Bronchial epithelial cell (primary cell): ENCODE data around the gene MYO15A. TPM values are rescaled to one million over a fixed set of nuclear protein-coding genes. Genes with fewer than 3 reads are reported as not detected.

Source experiments
- DNase-seq: peaks from one replicate; pipeline ENCODE4 v3.0.0-alpha.2; 2010; ENCODE audit warnings: low read depth
- FAIRE-seq: peaks from 2 replicates; lab custom pipeline; 2011; peaks lifted over from hg19 to GRCh38; lab: Jason Lieb, UNC
- H3K27me3 ChIP-seq: 2 replicates; pipeline ENCODE4 v1.5.1; 2011; ENCODE audit warnings: low read length; ENCODE audit not compliant: control insufficient read depth, insufficient read depth
- H3K36me3 ChIP-seq: 2 replicates; pipeline ENCODE4 v1.5.1; 2011; ENCODE audit warnings: low read length; ENCODE audit not compliant: control insufficient read depth, insufficient read depth
- H3K4me3 ChIP-seq: 2 replicates; pipeline ENCODE4 v1.5.1; 2011; ENCODE audit warnings: mild to moderate bottlenecking, low read depth, low read length, control low read depth
- total RNA-seq: library from RNA; depleted of rRNA; stranded (reverse); fragments of >200 nt; gene quantifications from 2 replicates; pipeline ENCODE4 v1.2.1, GENCODE V29; 2014
- TF ChIP-seq, protein P1 (sequence below): IDR thresholded peaks from 2 replicates; pipeline ENCODE4 v1.5.1; 2011; ENCODE audit warnings: mild to moderate bottlenecking, moderate library complexity, low read length, control low read depth, inconsistent platforms; ENCODE audit not compliant: insufficient read depth, severe bottlenecking

The MYO15A gene
- total RNA-seq, 1 donor from 2014 or later: 1.6 TPM

- TF ChIP-seq, protein P1, sequence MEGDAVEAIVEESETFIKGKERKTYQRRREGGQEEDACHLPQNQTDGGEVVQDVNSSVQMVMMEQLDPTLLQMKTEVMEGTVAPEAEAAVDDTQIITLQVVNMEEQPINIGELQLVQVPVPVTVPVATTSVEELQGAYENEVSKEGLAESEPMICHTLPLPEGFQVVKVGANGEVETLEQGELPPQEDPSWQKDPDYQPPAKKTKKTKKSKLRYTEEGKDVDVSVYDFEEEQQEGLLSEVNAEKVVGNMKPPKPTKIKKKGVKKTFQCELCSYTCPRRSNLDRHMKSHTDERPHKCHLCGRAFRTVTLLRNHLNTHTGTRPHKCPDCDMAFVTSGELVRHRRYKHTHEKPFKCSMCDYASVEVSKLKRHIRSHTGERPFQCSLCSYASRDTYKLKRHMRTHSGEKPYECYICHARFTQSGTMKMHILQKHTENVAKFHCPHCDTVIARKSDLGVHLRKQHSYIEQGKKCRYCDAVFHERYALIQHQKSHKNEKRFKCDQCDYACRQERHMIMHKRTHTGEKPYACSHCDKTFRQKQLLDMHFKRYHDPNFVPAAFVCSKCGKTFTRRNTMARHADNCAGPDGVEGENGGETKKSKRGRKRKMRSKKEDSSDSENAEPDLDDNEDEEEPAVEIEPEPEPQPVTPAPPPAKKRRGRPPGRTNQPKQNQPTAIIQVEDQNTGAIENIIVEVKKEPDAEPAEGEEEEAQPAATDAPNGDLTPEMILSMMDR: no peak
- Histone ChIP-seq H3K36me3 (peaks cover 19% of the 10 kb centered on the region), H3K4me3 (no peak overlapping the region), H3K27me3 (no peaks in the 10 kb centered on the region)
- FAIRE-seq (no peak), DNase-seq (no peak)
These were observed 90.0 kb downstream of the MYO15A start for GRCh38 chr17:18198530-18198929.

- Histone ChIP-seq H3K4me3 (no peak overlapping the region), H3K36me3 (peaks cover 25% of the 10 kb centered on the region), H3K27me3 (no peaks in the 10 kb centered on the region)
- FAIRE-seq (peak; percentile 72), DNase-seq (no peak)
- TF ChIP-seq, protein P1: no peak
These were observed 92.6 kb downstream of the MYO15A start for GRCh38 chr17:18201108-18201507.

GRCh38 chr17:18203308-18203707 lies 94.8 kb downstream of the MYO15A start:
- Histone ChIP-seq H3K4me3 (no peak overlapping the region), H3K36me3 (peaks cover 32% of the 10 kb centered on the region), H3K27me3 (no peaks in the 10 kb centered on the region)
- no peak for DNase-seq
- TF ChIP-seq, protein P1: no peak
- FAIRE-seq: peak; percentile 58

GRCh38 chr17:18205861-18206260 lies 97.3 kb downstream of the MYO15A start:
- Histone ChIP-seq H3K4me3 (no peak overlapping the region), H3K27me3 (no peaks in the 10 kb centered on the region), H3K36me3 (peaks cover 33% of the 10 kb centered on the region)
- peak; percentile 28 for FAIRE-seq
- TF ChIP-seq, protein P1: no peak
- DNase-seq: no peak

GRCh38 chr17:18206962-18207361 lies 98.4 kb downstream of the MYO15A start:
- H3K4me3 ChIP-seq: no peak overlapping the region
- no peaks in the 10 kb centered on the region for H3K27me3 ChIP-seq
- TF ChIP-seq, protein P1: no peak
- FAIRE-seq (no peak), DNase-seq (no peak)
- peaks cover 31% of the 10 kb centered on the region for H3K36me3 ChIP-seq

DNA sequence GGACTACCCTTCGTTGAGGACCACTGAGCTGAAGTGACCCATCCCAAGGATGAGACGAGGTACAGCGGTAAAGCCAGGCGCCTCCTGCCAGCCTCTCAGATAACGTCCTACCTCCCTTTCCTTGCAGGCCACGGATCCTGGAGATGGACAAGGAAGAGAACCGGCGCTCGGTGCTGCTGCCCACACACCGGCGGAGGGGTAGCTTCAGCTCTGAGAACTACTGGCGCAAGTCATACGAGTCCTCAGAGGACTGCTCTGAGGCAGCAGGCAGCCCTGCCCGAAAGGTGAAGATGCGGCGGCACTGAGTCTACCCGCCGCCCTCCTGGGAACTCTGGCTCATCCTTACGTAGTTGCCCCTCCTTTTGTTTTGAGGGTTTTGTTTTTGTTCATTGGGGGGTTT lies 99.5 kb downstream of the MYO15A start:
- FAIRE-seq: no peak
- peaks cover 29% of the 10 kb centered on the region for H3K36me3 ChIP-seq

More for the DNA sequence above, 99.5 kb downstream of the MYO15A start:
- no peaks in the 10 kb centered on the region for H3K27me3 ChIP-seq
- DNase-seq: no peak
- TF ChIP-seq, protein P1: no peak
- no peak overlapping the region for H3K4me3 ChIP-seq
